SH-SY5Y (cell line): ENCODE measurements around the gene DGKA.

ENCODE experiments used
- GATA2 ChIP-seq: IDR thresholded peaks from 2 replicates; pipeline ENCODE4 v1.6.1; 2011; ENCODE audit warnings: mild to moderate bottlenecking, low read depth, low read length
- GATA3 ChIP-seq: IDR thresholded peaks from 2 replicates; pipeline ENCODE4 v1.6.1; 2011; ENCODE audit warnings: low read depth, mild to moderate bottlenecking, low read length, moderate library complexity

DNA sequence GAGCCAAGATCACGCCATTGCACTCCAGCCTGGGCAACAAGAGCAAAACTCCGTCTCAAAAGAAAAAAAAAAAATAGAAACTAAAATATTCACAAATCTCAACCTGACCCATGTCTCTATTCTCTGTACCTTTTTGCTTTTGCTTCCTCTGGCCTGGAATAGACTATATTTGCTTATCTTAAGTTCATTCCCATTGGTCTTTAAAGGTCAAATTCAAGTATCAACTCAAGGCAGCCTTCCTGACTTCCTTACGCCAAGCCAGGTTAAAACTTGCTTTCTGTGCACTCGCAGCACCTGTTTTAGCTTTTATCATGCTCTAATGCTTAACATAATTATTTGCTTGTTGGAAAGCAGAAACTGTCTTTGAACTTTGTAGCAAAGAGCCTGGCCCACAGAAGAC, 18.1 kb upstream of the DGKA start:
- TF ChIP-seq GATA2 (no peak), GATA3 (no peak)
